H1 (cell line): ENCODE data around the gene ARNT2. TPM values are rescaled to one million over a fixed set of nuclear protein-coding genes. Genes with fewer than 3 reads are reported as not detected.

Experiments
- CTCF ChIA-PET: fragments of 300-600 bp; sonication (Branson Sonifier 250); formaldehyde crosslinking; loops from one replicate; lab custom pipeline; 2021; ENCODE audit not compliant: partially characterized antibody; lab: Charles Lee
- POLR2A ChIA-PET: fragments of 300-600 bp; sonication (Branson Sonifier 250); formaldehyde crosslinking; loops from one replicate; lab custom pipeline; 2021; ENCODE audit warnings: inconsistent platforms; ENCODE audit not compliant: partially characterized antibody; lab: Charles Lee
- DNase-seq, 2 experiments: peaks; one replicate each; pipeline versions ENCODE4 v3.0.0 to v3.0.0-alpha.2; 2010 to 2022; ENCODE audit warnings: low spot score in 2 of 2, low read depth in 1 of 2, mixed read lengths in 1 of 2
- FAIRE-seq: peaks from 2 replicates; lab custom pipeline; 2011; peaks lifted over from hg19 to GRCh38; lab: Jason Lieb, UNC
- H2AFZ ChIP-seq: 2 replicates; pipeline ENCODE4 v1.8.1; 2012; ENCODE audit warnings: low read length, inconsistent platforms
- H2AK5ac ChIP-seq: 2 replicates; pipeline ENCODE4 v1.6.1; 2013; ENCODE audit warnings: low read depth, low read length
- H2BK120ac ChIP-seq: replicated peaks from 2 replicates; pipeline ENCODE3; 2013; ENCODE audit warnings: low read depth, low read length, inconsistent platforms
- H2BK12ac ChIP-seq: 2 replicates; pipeline ENCODE4 v1.6.1; 2013; ENCODE audit warnings: low read depth, low read length
- H2BK15ac ChIP-seq: 2 replicates; pipeline ENCODE4 v1.6.1; 2013; ENCODE audit warnings: low read length
- H2BK20ac ChIP-seq: 2 replicates; pipeline ENCODE4 v1.6.1; 2013; ENCODE audit warnings: low read length
- H2BK5ac ChIP-seq: 2 replicates; pipeline ENCODE4 v1.6.1; 2013; ENCODE audit warnings: low read depth, low read length
- H3K14ac ChIP-seq: 2 replicates; pipeline ENCODE4 v1.6.1; 2013; ENCODE audit warnings: inconsistent platforms; ENCODE audit not compliant: insufficient read length
- H3K18ac ChIP-seq: 2 replicates; pipeline ENCODE4 v1.6.1; 2013; ENCODE audit warnings: low read length; ENCODE audit errors: extremely low read depth
- H3K23ac ChIP-seq: 2 replicates; pipeline ENCODE4 v1.6.1; 2013; ENCODE audit warnings: inconsistent platforms; ENCODE audit not compliant: insufficient read length
- H3K23me2 ChIP-seq: 2 replicates; pipeline ENCODE4 v1.6.1; 2013; ENCODE audit warnings: low read depth, low read length
- H3K27ac ChIP-seq: 2 replicates; pipeline ENCODE4 v1.6.1; 2011; ENCODE audit warnings: low read depth, low read length, inconsistent platforms
- H3K27me3 ChIP-seq, 4 experiments: replicated peaks in 1 of 4; 1 replicate in 1 of 4; 2 replicates in 3 of 4; pipeline versions ENCODE4 v1.6.1 to v1.8.1; 2011 to 2013; ENCODE audit warnings: low read length in 3 of 4, mild to moderate bottlenecking in 3 of 4, inconsistent platforms in 2 of 4, mixed read lengths in 2 of 4, moderate library complexity in 1 of 4; ENCODE audit not compliant: control insufficient read depth in 3 of 4, insufficient read depth in 3 of 4; ENCODE audit errors: extremely low read depth in 1 of 4
- H3K36me3 ChIP-seq, 4 experiments: 2 replicates each; pipeline versions ENCODE4 v1.6.1 to v1.8.1; 2011 to 2013; ENCODE audit warnings: mild to moderate bottlenecking in 4 of 4, low read length in 3 of 4, moderate library complexity in 2 of 4, control low read depth in 1 of 4, inconsistent platforms in 1 of 4; ENCODE audit not compliant: insufficient read depth in 4 of 4, control insufficient read depth in 2 of 4
- H3K4ac ChIP-seq: replicated peaks from 2 replicates; pipeline ENCODE3; 2013; ENCODE audit warnings: low read length, low read depth, mixed read lengths, inconsistent platforms; ENCODE audit not compliant: insufficient read length
- H3K4me1 ChIP-seq, 4 experiments: replicated peaks in 1 of 4; 1 replicate in 1 of 4; 2 replicates in 3 of 4; pipeline versions ENCODE4 v1.6.1 to v1.8.1; 2011 to 2013; ENCODE audit warnings: low read length in 3 of 4, inconsistent platforms in 2 of 4, mixed read lengths in 1 of 4; ENCODE audit not compliant: insufficient read depth in 4 of 4, control insufficient read depth in 3 of 4
- H3K4me2 ChIP-seq, 2 experiments: 2 replicates each; pipeline versions ENCODE4 v1.6.1 to v1.8.1; 2011 to 2013; ENCODE audit warnings: low read depth in 2 of 2, low read length in 2 of 2, control low read depth in 1 of 2, inconsistent platforms in 1 of 2, mild to moderate bottlenecking in 1 of 2; ENCODE audit not compliant: insufficient read depth in 1 of 2
- H3K4me3 ChIP-seq, 4 experiments: fragments of 200-600, 300-600 bp in 1 of 4; sonication (generic), shearing (Covaris generic), sonication (Bioruptor Twin) in 1 of 4; 2 replicates each; pipeline versions ENCODE4 v1.5.1 to v1.8.1; 2011 to 2016; ENCODE audit warnings: low read length in 4 of 4, low read depth in 3 of 4, control low read depth in 2 of 4, inconsistent platforms in 2 of 4, mild to moderate bottlenecking in 2 of 4, mixed read lengths in 1 of 4, moderate library complexity in 1 of 4; ENCODE audit not compliant: insufficient read depth in 2 of 4; ENCODE audit errors: extremely low read depth in 1 of 4
- H3K56ac ChIP-seq: replicated peaks from 2 replicates; pipeline ENCODE3; 2013; ENCODE audit warnings: low read depth, mild to moderate bottlenecking, mixed read lengths, low read length, inconsistent platforms; ENCODE audit not compliant: insufficient read length
- H3K79me1 ChIP-seq: 2 replicates; pipeline ENCODE4 v1.6.1; 2013; ENCODE audit warnings: low read depth, low read length, control low read depth
- H3K79me2 ChIP-seq, 2 experiments: 2 replicates each; pipeline versions ENCODE4 v1.6.1 to v1.8.1; 2012 to 2013; ENCODE audit warnings: low read length in 2 of 2, mild to moderate bottlenecking in 2 of 2, inconsistent platforms in 1 of 2; ENCODE audit not compliant: insufficient read depth in 2 of 2, control insufficient read depth in 1 of 2
- H3K9ac ChIP-seq, 4 experiments: replicated peaks in 1 of 4; 1 replicate in 1 of 4; 2 replicates in 3 of 4; pipeline versions ENCODE4 v1.6.1 to v1.8.1; 2011 to 2013; ENCODE audit warnings: low read depth in 3 of 4, low read length in 3 of 4, control low read depth in 2 of 4, mild to moderate bottlenecking in 2 of 4, moderate library complexity in 2 of 4, inconsistent platforms in 1 of 4; ENCODE audit errors: extremely low read depth in 1 of 4
- H3K9me3 ChIP-seq, 2 experiments: 2 replicates each; pipeline versions ENCODE4 v1.6.1 to v1.8.1; 2012 to 2013; ENCODE audit warnings: mild to moderate bottlenecking in 2 of 2, moderate library complexity in 2 of 2, control low read depth in 1 of 2, inconsistent platforms in 1 of 2, low read depth in 1 of 2, low read length in 1 of 2, mixed read lengths in 1 of 2; ENCODE audit not compliant: insufficient read depth in 2 of 2
- H4K20me1 ChIP-seq, 2 experiments: replicated peaks in 1 of 2; 2 replicates each; pipeline versions ENCODE3 to v1.8.1; 2011 to 2013; ENCODE audit warnings: inconsistent platforms in 2 of 2, low read length in 2 of 2, mild to moderate bottlenecking in 1 of 2; ENCODE audit not compliant: insufficient read depth in 2 of 2, control insufficient read depth in 1 of 2
- H4K5ac ChIP-seq: 2 replicates; pipeline ENCODE4 v1.6.1; 2013; ENCODE audit warnings: low read length, low read depth, mixed read lengths, inconsistent platforms; ENCODE audit not compliant: insufficient read length
- H4K8ac ChIP-seq: 2 replicates; pipeline ENCODE4 v1.8.0; 2013; ENCODE audit warnings: mild to moderate bottlenecking, moderate library complexity, low read length, inconsistent platforms; ENCODE audit not compliant: insufficient read depth; ENCODE audit errors: extremely low read depth
- H4K91ac ChIP-seq: replicated peaks from 2 replicates; pipeline ENCODE3; 2013; ENCODE audit warnings: low read length, mixed read lengths, inconsistent platforms; ENCODE audit not compliant: insufficient read length
- ASH2L ChIP-seq: fragments of 200-600, 300-600 bp; sonication (generic); IDR thresholded peaks from one replicate; pipeline ENCODE4 v1.7.1; 2017; ENCODE audit warnings: low read length
- BRCA1 ChIP-seq: IDR thresholded peaks from 2 replicates; pipeline ENCODE4 v1.6.1; 2012; ENCODE audit warnings: low read depth, low read length, improper control_type of control experiment
- CBX5 ChIP-seq: fragments of 300-800, 300-1000 bp; sonication (generic); IDR thresholded peaks from 2 replicates; pipeline ENCODE4 v1.7.1; 2016; ENCODE audit warnings: antibody characterized with exemption, low read length, low read depth
- CHD2 ChIP-seq: IDR thresholded peaks from 2 replicates; pipeline ENCODE4 v1.6.1; 2012; ENCODE audit warnings: low read length, improper control_type of control experiment
- FOSL1 ChIP-seq: IDR thresholded peaks from 2 replicates; pipeline ENCODE4 v1.6.1; 2011; ENCODE audit warnings: mild to moderate bottlenecking, low read depth, low read length, moderate library complexity; ENCODE audit not compliant: insufficient read depth
- POLR2A ChIP-seq, 2 experiments: IDR thresholded peaks; 1 replicate in 1 of 2; 2 replicates in 1 of 2; pipeline ENCODE4 v1.6.1; 2011; ENCODE audit warnings: low read depth in 2 of 2, low read length in 2 of 2, mild to moderate bottlenecking in 2 of 2; ENCODE audit errors: control extremely low read depth in 1 of 2
- POU5F1 ChIP-seq: IDR thresholded peaks from 2 replicates; pipeline ENCODE4 v1.6.1; 2011; ENCODE audit warnings: low read depth, mild to moderate bottlenecking, low read length, moderate library complexity
- RNF2 ChIP-seq: fragments of 200-900, 300-1000 bp; sonication (generic); IDR thresholded peaks from 2 replicates; pipeline ENCODE4 v1.7.1; 2016; ENCODE audit warnings: borderline replicate concordance, low read depth, mild to moderate bottlenecking, antibody characterized with exemption, low read length; ENCODE audit not compliant: poor library complexity, severe bottlenecking; ENCODE audit errors: missing control alignments
- SAP30 ChIP-seq: fragments of 300-600 bp; sonication (generic); IDR thresholded peaks from 2 replicates; pipeline ENCODE4 v1.7.1; 2012; ENCODE audit warnings: low read length, moderate library complexity, mild to moderate bottlenecking, inconsistent platforms; ENCODE audit not compliant: insufficient read depth, insufficient replicate concordance
- SIX5 ChIP-seq: IDR thresholded peaks from 2 replicates; pipeline ENCODE4 v1.6.1; 2011; ENCODE audit warnings: mild to moderate bottlenecking, low read depth, low read length
- SP4 ChIP-seq: IDR thresholded peaks from 2 replicates; pipeline ENCODE4 v1.6.1; 2012; ENCODE audit warnings: low read length, inconsistent platforms
- SRF ChIP-seq: IDR thresholded peaks from 2 replicates; pipeline ENCODE4 v1.6.1; 2011; ENCODE audit warnings: mild to moderate bottlenecking, low read depth, low read length, moderate library complexity
- SUZ12 ChIP-seq: fragments of 200-600 bp; sonication (generic); IDR thresholded peaks from 2 replicates; pipeline ENCODE4 v1.6.1; 2012; ENCODE audit warnings: mild to moderate bottlenecking, inconsistent platforms, low read length, moderate library complexity, mixed read lengths
- WGBS, 2 experiments: shearing (Covaris generic) in 1 of 2; methylation state at CpG; one replicate each; pipeline versions ENCODE4 v1.1.6 to v1.1.7; 2013 to 2015; ENCODE audit warnings: low lambda C conversion rate in 2 of 2, mixed read lengths in 2 of 2, inconsistent platforms in 1 of 2, low coverage in 1 of 2, missing lambda C conversion rate in 1 of 2; ENCODE audit not compliant: insufficient replicate concordance in 2 of 2, insufficient coverage in 1 of 2, insufficient read length in 1 of 2; ENCODE audit errors: extremely low coverage in 1 of 2, missing lambda C conversion rate in 1 of 2; 5-methylcytosine and 5-hydroxymethylcytosine counted together
- polyA plus RNA-seq, 7 experiments: library from polyadenylated mRNA; depleted of rRNA in 3 of 7; stranded (reverse) in 5 of 7; unstranded in 2 of 7; fragments of >200 nt in 5 of 7; fragments of 200-250 nt in 2 of 7; gene quantifications; 1 replicate in 5 of 7; 2 replicates in 1 of 7; 4 replicates in 1 of 7; pipeline versions ENCODE4 v1.2.1 to v1.2.3, GENCODE V29; 2011 to 2013; ENCODE audit warnings: missing spikeins in 2 of 7, mixed read lengths in 2 of 7
- total RNA-seq: library from RNA; stranded (reverse); fragmentation: NEBNext Ultra II Directional; extraction: Animal tissue kit (Norgen Biotek cat#: 25700); gene quantifications from 2 replicates; pipeline ENCODE4 v1.2.1, GENCODE V29; 2021

The ARNT2 gene
- total and polyA plus RNA-seq, 2 of the 8 experiments (the other 6 are each of a cell fraction or from before 2014, with no cell fraction given) = 9.5 to 14.6 TPM

- Histone ChIP-seq H3K23ac (no peak overlapping the region), H4K5ac (no peak overlapping the region), H3K9ac (no peak overlapping the region), H3K4ac (no peak overlapping the region), H3K79me2 (peaks cover 0 to 2% of the 10 kb centered on the region in 2 experiments; a peak in 1 of 4 replicates), H3K36me3 (no peaks in the 10 kb centered on the region), H2BK120ac (no peak overlapping the region), H3K23me2 (no peaks in the 10 kb centered on the region), H2AK5ac (no peak overlapping the region), H2BK12ac (0 out of 2 replicates have a peak overlapping the region, but pooled peaks have one; percentile 12), H3K4me3 (no peak overlapping the region), H3K56ac (no peak overlapping the region), H4K20me1 (peaks cover 0 to 5% of the 10 kb centered on the region in 2 experiments), H3K27ac (no peak overlapping the region), H2BK20ac (no peak overlapping the region), H3K4me2 (no peak overlapping the region), H3K14ac (no peak overlapping the region), H3K27me3 (no peaks in the 10 kb centered on the region), H3K18ac (no peak overlapping the region), H4K91ac (no peak overlapping the region), H2BK15ac (no peak overlapping the region), H3K79me1 (peaks cover 4% of the 10 kb centered on the region), H3K9me3 (no peaks in the 10 kb centered on the region), H2BK5ac (no peak overlapping the region), H2AFZ (no peak overlapping the region), H3K4me1 (no peaks in the 10 kb centered on the region; a peak in 1 of 7 replicates), H4K8ac (no peak overlapping the region)
- WGBS, 2 experiments = 82% methylated on average over 5 of the region's 5 CpGs; no CpG with 5 or more reads in 1 of the 2 experiments
- POLR2A ChIA-PET = no interaction called here
- no peak for FAIRE-seq
- DNase-seq = no peak
- no peak for TF ChIP-seq SP4
- TF ChIP-seq BRCA1 = no peak
- no peak for TF ChIP-seq FOSL1
- no peak for TF ChIP-seq RNF2
- TF ChIP-seq CHD2 = no peak
- no peak for TF ChIP-seq POU5F1
- TF ChIP-seq SIX5 = no peak
- TF ChIP-seq CBX5 = no peak
- TF ChIP-seq SAP30 = no peak
- TF ChIP-seq SRF = no peak
- TF ChIP-seq ASH2L = no peak
- no peak for TF ChIP-seq POLR2A (IDR thresholded peaks at IDR 0.05; ENCODE audit: control extremely low read depth in 1 of 2, low read depth in 2 of 2, low read length in 2 of 2)
- TF ChIP-seq SUZ12 = no peak
- CTCF ChIA-PET = interaction anchor here (0.6 to 4.9 kb wide), 11 partner anchors 9 to 434 kb away, joined by 3 to 42 read pairs (median 4); no protein-coding TSS in a partner anchor
Observed at GRCh38 chr15:80419546-80419945, 15.4 kb downstream of the ARNT2 start.
